WTC11 (cell line): ENCODE results near the gene PRKAG2. TPM values are rescaled to one million over a fixed set of nuclear protein-coding genes. Genes with fewer than 3 reads are reported as not detected.
A peak's percentile ranks its signal among the peaks of the same experiment; 100 is the strongest.
"Not testable (repeated sequence)": the region's sequence is repeated elsewhere in the genome, so short reads cannot be mapped to it uniquely, and the experiment has no call there.

Source experiments
- ATAC-seq: fragments of 200-7000 bp; cut with Tn5 transposase; 2 replicates; pipeline ENCODE4 v1.10.0; 2021; ENCODE audit warnings: mild to moderate bottlenecking, moderate library complexity
- CTCF ChIA-PET: fragments of 300-600 bp; sonication (Branson Sonifier 250); formaldehyde crosslinking; loops from one replicate; lab custom pipeline; 2021; ENCODE audit warnings: antibody characterized with exemption; lab: Charles Lee
- POLR2A ChIA-PET: fragments of 350-600 bp; sonication (Branson Sonifier 250); formaldehyde crosslinking; loops from one replicate; lab custom pipeline; 2021; ENCODE audit warnings: antibody characterized with exemption; lab: Charles Lee
- DNase-seq: peaks from one replicate; pipeline ENCODE4 v3.0.0; 2021; ENCODE audit warnings: low spot score
- H3K27ac Mint-ChIP-seq: 2 replicates; pipeline ENCODE4 v1.8.0; 2021; ENCODE audit warnings: mixed read lengths
- H3K27me3 Mint-ChIP-seq: 2 replicates; pipeline ENCODE4 v1.8.0; 2021; ENCODE audit warnings: low read depth, mild to moderate bottlenecking, moderate library complexity, mixed read lengths
- H3K36me3 Mint-ChIP-seq: 2 replicates; pipeline ENCODE4 v1.8.0; 2021; ENCODE audit warnings: mixed read lengths
- H3K4me1 Mint-ChIP-seq: 2 replicates; pipeline ENCODE4 v1.8.0; 2022; ENCODE audit warnings: mixed read lengths
- H3K4me3 Mint-ChIP-seq: 2 replicates; pipeline ENCODE4 v1.8.0; 2021; ENCODE audit warnings: mild to moderate bottlenecking, moderate library complexity, mixed read lengths
- H3K9me3 Mint-ChIP-seq: 2 replicates; pipeline ENCODE4 v1.8.0; 2021; ENCODE audit warnings: mixed read lengths
- AFF4 ChIP-seq: sonication (generic); formaldehyde crosslinking; IDR thresholded peaks from 2 replicates; pipeline ENCODE4 v1.8.1; 2023; ENCODE audit warnings: mild to moderate bottlenecking, missing genetic modification reagents, borderline replicate concordance
- ARID4B ChIP-seq: sonication (generic); formaldehyde crosslinking; IDR thresholded peaks from 2 replicates; pipeline ENCODE4 v1.8.0; 2023; ENCODE audit warnings: missing genetic modification reagents, mild to moderate bottlenecking, borderline replicate concordance
- E2F5 ChIP-seq: sonication (generic); formaldehyde crosslinking; IDR thresholded peaks from 2 replicates; pipeline ENCODE4 v1.8.1; 2022; ENCODE audit warnings: mild to moderate bottlenecking, moderate library complexity, missing genetic modification reagents
- JAZF1 ChIP-seq: fragments of 250-450 bp; sonication (Bioruptor Pico); IDR thresholded peaks from 2 replicates; pipeline ENCODE4 v1.9.0; 2021; ENCODE audit warnings: moderate library complexity, mild to moderate bottlenecking, inconsistent platforms
- RORB ChIP-seq: fragments of 250-450 bp; sonication (Bioruptor Pico); IDR thresholded peaks from 2 replicates; pipeline ENCODE4 v1.9.0; 2021; ENCODE audit warnings: mild to moderate bottlenecking
- SP1 ChIP-seq: sonication (generic); formaldehyde crosslinking; conservative IDR thresholded peaks from 2 replicates; pipeline ENCODE4 v1.8.1; 2022; ENCODE audit warnings: missing genetic modification reagents
- USF1 ChIP-seq: sonication (generic); formaldehyde crosslinking; IDR thresholded peaks from 2 replicates; pipeline ENCODE4 v1.8.0; 2022; ENCODE audit warnings: mild to moderate bottlenecking, missing genetic modification reagents
- USF2 ChIP-seq: sonication (generic); formaldehyde crosslinking; IDR thresholded peaks from 2 replicates; pipeline ENCODE4 v1.8.1; 2023; ENCODE audit warnings: mild to moderate bottlenecking, missing genetic modification reagents, moderate library complexity
- ZNF232 ChIP-seq: sonication (generic); formaldehyde crosslinking; IDR thresholded peaks from 2 replicates; pipeline ENCODE4 v1.8.0; 2022; ENCODE audit warnings: mild to moderate bottlenecking, missing genetic modification reagents
- ZNF425 ChIP-seq: fragments of 250-450 bp; sonication (Bioruptor Pico); conservative IDR thresholded peaks from 2 replicates; pipeline ENCODE4 v1.9.0; 2021; ENCODE audit warnings: mild to moderate bottlenecking
- total RNA-seq: library from RNA; stranded (reverse); gene quantifications from 3 replicates; pipeline ENCODE4 v1.2.3, GENCODE V29; 2021

The PRKAG2 gene
- total RNA-seq, 1 experiment from 2014 or later: 20.3 TPM

GRCh38 chr7:151519765-151520418 lies 357.0 kb downstream of the PRKAG2 start, which contains the start of gene RHEB (continued):
- TF ChIP-seq ZNF425 (CRISPR knock-in tag): no peak
- TF ChIP-seq E2F5 (CRISPR knock-in tag): peak; percentile 85
- no peak for TF ChIP-seq JAZF1 (CRISPR knock-in tag)
- TF ChIP-seq ZNF232 (CRISPR knock-in tag): no peak
- 0 out of 2 replicates have a peak, but pooled peaks have one; percentile 50 for TF ChIP-seq AFF4 (CRISPR knock-in tag)
- TF ChIP-seq, all 79 proteins: peak for 15

- DNase-seq: peak; percentile 55
These were observed 357.8 kb downstream of the PRKAG2 start for GRCh38 chr7:151518947-151519764.

GRCh38 chr7:151518105-151518946 lies 358.6 kb downstream of the PRKAG2 start:
- Mint-ChIP-seq H3K27ac (peak overlapping the region; percentile 86), H3K4me3 (peak overlapping the region; percentile 91), H3K36me3 (no peaks in the 10 kb centered on the region), H3K27me3 (peaks cover 18% of the 10 kb centered on the region), H3K4me1 (peaks cover 47% of the 10 kb centered on the region), H3K9me3 (no peaks in the 10 kb centered on the region)
- ChIA-PET POLR2A (interaction anchor here (1.3 kb wide), 1 partner anchor 8 kb away, joined by 4 read pairs; no protein-coding TSS in a partner anchor), CTCF (interaction anchor here (1.1 kb wide), 1 partner anchor 78 kb away, joined by 3 read pairs; the partner anchor contains the start of gene CRYGN)
- ATAC-seq (no peak), DNase-seq (no peak)
- 0 out of 2 replicates have a peak, but pooled peaks have one; percentile 18 for TF ChIP-seq SP1 (CRISPR knock-in tag)
- TF ChIP-seq RORB (CRISPR knock-in tag): no peak
- TF ChIP-seq ARID4B (CRISPR knock-in tag): peak; percentile 58; the same call in 1 of the 2 replicates
- TF ChIP-seq USF1 (CRISPR knock-in tag): 0 out of 2 replicates have a peak, but pooled peaks have one; percentile 14

More at GRCh38 chr7:151518947-151519764, 357.8 kb downstream of the PRKAG2 start:
- Mint-ChIP-seq H3K27me3 (peaks cover 18% of the 10 kb centered on the region), H3K4me1 (peaks cover 39% of the 10 kb centered on the region), H3K27ac (peak overlapping the region; percentile 86), H3K4me3 (peak overlapping the region; percentile 91)
- ChIA-PET POLR2A (interaction anchor here (1.0 to 2.0 kb wide), 2 partner anchors 70 to 113 kb away, joined by 3 to 6 read pairs; no protein-coding TSS in a partner anchor), CTCF (interaction anchor here (0.7 to 1.9 kb wide), 12 partner anchors 12 to 344 kb away, joined by 3 to 8 read pairs (median 4); partner anchors contain the start of gene CRYGN)
- H3K36me3 Mint-ChIP-seq, H3K9me3 Mint-ChIP-seq: not testable (repeated sequence)
- peak; percentile 66 for ATAC-seq
- TF ChIP-seq USF2 (CRISPR knock-in tag): peak; percentile 73
- TF ChIP-seq, all 79 proteins: peak for 1; not testable (repeated sequence) for 78
